SK-N-MC (cell line): Measurements from ENCODE around the gene NPL.

Experiments
- DNase-seq: peaks from one replicate; pipeline ENCODE4 v3.0.0-alpha.2; 2011; ENCODE audit warnings: low read depth, low spot score
- H3K27ac ChIP-seq: fragments of 200-600 bp; sonication (generic); 2 replicates; pipeline ENCODE4 v1.5.1; 2016; ENCODE audit warnings: mixed run types
- H3K36me3 ChIP-seq: fragments of 200-600 bp; sonication (generic); 2 replicates; pipeline ENCODE4 v1.6.1; 2017; ENCODE audit warnings: antibody characterized with exemption, low read length, mixed read lengths; ENCODE audit not compliant: insufficient read depth
- H3K4me3 ChIP-seq: fragments of 200-600 bp; sonication (generic); 2 replicates; pipeline ENCODE4 v1.5.1; 2016
- H3K9ac ChIP-seq: fragments of 200-600 bp; sonication (generic); 2 replicates; pipeline ENCODE4 v1.8.0; 2017; ENCODE audit warnings: mixed run types, mixed read lengths; ENCODE audit not compliant: insufficient read length
- H3K9me3 ChIP-seq: fragments of 200-600 bp; sonication (generic); 2 replicates; pipeline ENCODE4 v1.6.1; 2017; ENCODE audit warnings: low read depth, mild to moderate bottlenecking, antibody characterized with exemption, low read length, moderate library complexity, mixed read lengths
- EZH2 ChIP-seq: fragments of 200-600 bp; sonication (generic); IDR thresholded peaks from one replicate; pipeline ENCODE4 v1.6.1; 2017; ENCODE audit warnings: antibody characterized with exemption
- FOXP2 ChIP-seq: optimal IDR thresholded peaks from 2 replicates; pipeline ENCODE3; 2011; ENCODE audit warnings: mild to moderate bottlenecking, moderate library complexity; ENCODE audit not compliant: insufficient read depth; ENCODE audit errors: extremely low read length, control extremely low read depth
- POLR2AphosphoS5 ChIP-seq: IDR thresholded peaks from 2 replicates; pipeline ENCODE4 v1.6.1; 2012; ENCODE audit warnings: mild to moderate bottlenecking, low read depth, low read length, borderline replicate concordance

The NPL gene

GRCh38 chr1:182789138-182790076 lies at the start of gene NPL:
NPL (plus strand) TSS chr1:182789773; CDS start chr1:182794372, 4,599 bp downstream.
- TF ChIP-seq EZH2, result no peak
- peak; percentile 71; the same call in 1 of the 2 replicates for TF ChIP-seq POLR2AphosphoS5
- peak; percentile 43 for TF ChIP-seq FOXP2
- H3K9me3 ChIP-seq, result no peaks in the 10 kb centered on the region
- H3K27ac ChIP-seq, result no peak within 1 kb of the TSS
- DNase-seq, result no peak
- H3K9ac ChIP-seq, result peak within 1 kb of the TSS; percentile 75
- H3K4me3 ChIP-seq, result peak within 1 kb of the TSS; percentile 79
- H3K36me3 ChIP-seq, result no peaks in the 10 kb centered on the region

GRCh38 chr1:182740120-182740519 lies 49.5 kb upstream of the NPL start:
- no peaks in the 10 kb centered on the region for H3K36me3 ChIP-seq
- no peak overlapping the region for H3K27ac ChIP-seq
- no peak for DNase-seq
- H3K9ac ChIP-seq, result no peak overlapping the region
- no peaks in the 10 kb centered on the region for H3K9me3 ChIP-seq
- no peak for TF ChIP-seq POLR2AphosphoS5
- no peak for TF ChIP-seq FOXP2
- TF ChIP-seq EZH2, result no peak
- H3K4me3 ChIP-seq, result no peak overlapping the region

- no peak overlapping the region for H3K9ac ChIP-seq
- no peaks in the 10 kb centered on the region for H3K9me3 ChIP-seq
- H3K27ac ChIP-seq, result no peak overlapping the region
- DNase-seq, result no peak
- no peak overlapping the region for H3K4me3 ChIP-seq
- TF ChIP-seq POLR2AphosphoS5, result no peak
- no peak for TF ChIP-seq FOXP2
- no peak for TF ChIP-seq EZH2
- H3K36me3 ChIP-seq, result no peaks in the 10 kb centered on the region
Measured at GRCh38 chr1:182742780-182743179, 46.8 kb upstream of the NPL start.

- TF ChIP-seq EZH2, result no peak
- no peak for TF ChIP-seq POLR2AphosphoS5
- no peak for TF ChIP-seq FOXP2
- DNase-seq, result no peak
- H3K36me3 ChIP-seq, result no peaks in the 10 kb centered on the region
- H3K9me3 ChIP-seq, result no peaks in the 10 kb centered on the region
- H3K27ac ChIP-seq, result no peak overlapping the region
- H3K4me3 ChIP-seq, result no peak overlapping the region
- no peak overlapping the region for H3K9ac ChIP-seq
Measured at GRCh38 chr1:182752077-182752988, 37.2 kb upstream of the NPL start.

GRCh38 chr1:182754087-182754486 lies 35.5 kb upstream of the NPL start:
- Histone ChIP-seq H3K36me3 (no peaks in the 10 kb centered on the region), H3K9me3 (no peaks in the 10 kb centered on the region), H3K4me3 (no peak overlapping the region), H3K27ac (no peak overlapping the region), H3K9ac (no peak overlapping the region)
- TF ChIP-seq POLR2AphosphoS5 (no peak), FOXP2 (no peak), EZH2 (no peak)
- DNase-seq, result no peak

- no peak for DNase-seq
- no peak for TF ChIP-seq FOXP2
- TF ChIP-seq POLR2AphosphoS5, result no peak
- no peak for TF ChIP-seq EZH2
Measured at GRCh38 chr1:182754543-182755314, 34.8 kb upstream of the NPL start.

GRCh38 chr1:182755632-182756031 lies 33.9 kb upstream of the NPL start:
- no peak for DNase-seq
- TF ChIP-seq EZH2, result no peak
- no peak for TF ChIP-seq POLR2AphosphoS5
- TF ChIP-seq FOXP2, result no peak
- no peaks in the 10 kb centered on the region for H3K36me3 ChIP-seq
- no peak overlapping the region for H3K27ac ChIP-seq
- H3K9me3 ChIP-seq, result no peaks in the 10 kb centered on the region
- H3K9ac ChIP-seq, result no peak overlapping the region
- H3K4me3 ChIP-seq, result no peak overlapping the region

More at GRCh38 chr1:182754543-182755314, 34.8 kb upstream of the NPL start:
- Histone ChIP-seq H3K27ac (no peak overlapping the region), H3K9ac (no peak overlapping the region), H3K4me3 (no peak overlapping the region), H3K9me3 (no peaks in the 10 kb centered on the region), H3K36me3 (no peaks in the 10 kb centered on the region)
